Natural killer cell (primary cell): ENCODE data around the gene OR6N2. TPM values are rescaled to one million over a fixed set of nuclear protein-coding genes. Genes with fewer than 3 reads are reported as not detected.

Experiments
- ATAC-seq, 3 donors: fragments of 150-1000 bp in 2 of 3; fragments of 200-7000 bp in 1 of 3; cut with Tn5 transposase; 1 replicate in 1 of 3; 2 replicates in 2 of 3; pipeline ENCODE4 v1.10.0; 2021; ENCODE audit warnings: mild to moderate bottlenecking in 2 of 3, moderate library complexity in 2 of 3
- DNase-seq, 2 donors: peaks; one replicate each; pipeline versions ENCODE4 v3.0.0 to v3.0.0-alpha.2; 2013 to 2021; ENCODE audit warnings: mixed read lengths in 1 of 2
- H3K27ac ChIP-seq: one replicate; pipeline ENCODE4 v1.5.1; 2013; ENCODE audit warnings: mild to moderate bottlenecking, low read length
- H3K27me3 ChIP-seq: one replicate; pipeline ENCODE4 v1.6.1; 2013; ENCODE audit warnings: low read length; ENCODE audit not compliant: control insufficient read depth, insufficient read depth
- H3K36me3 ChIP-seq: one replicate; pipeline ENCODE4 v1.6.1; 2013; ENCODE audit warnings: low read length; ENCODE audit not compliant: control insufficient read depth, insufficient read depth
- H3K4me1 ChIP-seq: one replicate; pipeline ENCODE4 v1.6.1; 2013; ENCODE audit warnings: low read length; ENCODE audit not compliant: control insufficient read depth, insufficient read depth
- H3K4me3 ChIP-seq: one replicate; pipeline ENCODE4 v1.5.1; 2013; ENCODE audit warnings: low read length
- H3K9me3 ChIP-seq: one replicate; pipeline ENCODE4 v1.6.1; 2013; ENCODE audit warnings: low read length; ENCODE audit not compliant: control insufficient read depth, insufficient read depth
- H3K27ac Mint-ChIP-seq, 2 donors: one replicate each; pipeline ENCODE4 v1.8.0; 2022; ENCODE audit warnings: mild to moderate bottlenecking in 2 of 2, mixed read lengths in 2 of 2, moderate library complexity in 1 of 2
- H3K27me3 Mint-ChIP-seq, 2 donors: one replicate each; pipeline ENCODE4 v1.8.0; 2022; ENCODE audit warnings: low read depth in 2 of 2, mixed read lengths in 2 of 2
- H3K36me3 Mint-ChIP-seq: one replicate; pipeline ENCODE4 v1.8.0; 2022; ENCODE audit warnings: mixed read lengths
- H3K4me1 Mint-ChIP-seq, 2 donors: one replicate each; pipeline ENCODE4 v1.8.0; 2022; ENCODE audit warnings: mixed read lengths in 2 of 2
- H3K4me3 Mint-ChIP-seq: one replicate; pipeline ENCODE4 v1.8.0; 2022; ENCODE audit warnings: mild to moderate bottlenecking, moderate library complexity, mixed read lengths
- H3K9me3 Mint-ChIP-seq, 2 donors: one replicate each; pipeline ENCODE4 v1.8.0; 2022; ENCODE audit warnings: mixed read lengths in 2 of 2
- WGBS: methylation state at CpG from one replicate; pipeline ENCODE4 v1.1.7; 2013; ENCODE audit warnings: missing lambda C conversion rate; ENCODE audit not compliant: insufficient coverage; 5-methylcytosine and 5-hydroxymethylcytosine counted together
- intact Hi-C: fragments of 100-400 bp; cut with micrococcal nuclease; formaldehyde crosslinking; loops from one replicate; pipeline ENCODE4 v1.14.2; 2022
- total RNA-seq, 4 donors: library from RNA; stranded (reverse); fragments of 120-200 nt in 1 of 4; gene quantifications; one replicate each; pipeline versions ENCODE4 v1.2.3 to v1.2.4, GENCODE V29; 2013 to 2022
- TF ChIP-seq, protein P1 (sequence below): fragments of 200-600 bp; IDR thresholded peaks from one replicate; pipeline ENCODE4 v1.8.0; 2022; ENCODE audit warnings: antibody characterized with exemption

OR6N2 gene
- total RNA-seq, 3 donors from 2014 or later (not counting 1 experiment from before 2014, with no cell fraction given): 0.95 TPM; not detected in 2

DNA sequence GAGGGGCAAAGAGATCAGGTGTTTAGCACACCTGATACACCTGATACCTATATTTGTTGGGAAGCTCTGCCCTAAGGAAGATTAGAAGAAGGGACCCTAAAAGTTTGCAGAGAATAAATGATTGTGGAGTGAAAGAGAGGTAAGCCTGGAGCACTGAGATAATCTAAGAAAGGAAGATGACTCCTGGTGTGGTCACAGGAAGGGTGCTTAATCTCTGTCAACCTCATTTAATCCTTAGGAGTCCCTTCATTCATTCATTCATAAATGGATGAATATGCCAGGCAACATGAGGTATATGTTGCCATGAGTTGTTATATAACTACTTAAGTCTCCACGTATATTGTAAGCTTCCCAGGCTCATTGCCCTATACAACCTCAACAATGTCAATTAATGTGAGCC, 34.0 kb upstream of the OR6N2 start:
- Histone ChIP-seq H3K4me3 (no peak overlapping the region), H3K4me1 (peaks cover 12% of the 10 kb centered on the region), H3K27me3 (no peaks in the 10 kb centered on the region), H3K9me3 (no peaks in the 10 kb centered on the region), H3K36me3 (no peaks in the 10 kb centered on the region), H3K27ac (no peak overlapping the region)
- intact Hi-C loops: no loop called here
- DNase-seq (no peak), ATAC-seq (no peak)
- H3K27ac Mint-ChIP-seq: no peak overlapping the region
- H3K9me3 Mint-ChIP-seq: no peaks in the 10 kb centered on the region
- H3K4me3 Mint-ChIP-seq: no peak overlapping the region
- H3K36me3 Mint-ChIP-seq: no peaks in the 10 kb centered on the region
- TF ChIP-seq, protein P1, sequence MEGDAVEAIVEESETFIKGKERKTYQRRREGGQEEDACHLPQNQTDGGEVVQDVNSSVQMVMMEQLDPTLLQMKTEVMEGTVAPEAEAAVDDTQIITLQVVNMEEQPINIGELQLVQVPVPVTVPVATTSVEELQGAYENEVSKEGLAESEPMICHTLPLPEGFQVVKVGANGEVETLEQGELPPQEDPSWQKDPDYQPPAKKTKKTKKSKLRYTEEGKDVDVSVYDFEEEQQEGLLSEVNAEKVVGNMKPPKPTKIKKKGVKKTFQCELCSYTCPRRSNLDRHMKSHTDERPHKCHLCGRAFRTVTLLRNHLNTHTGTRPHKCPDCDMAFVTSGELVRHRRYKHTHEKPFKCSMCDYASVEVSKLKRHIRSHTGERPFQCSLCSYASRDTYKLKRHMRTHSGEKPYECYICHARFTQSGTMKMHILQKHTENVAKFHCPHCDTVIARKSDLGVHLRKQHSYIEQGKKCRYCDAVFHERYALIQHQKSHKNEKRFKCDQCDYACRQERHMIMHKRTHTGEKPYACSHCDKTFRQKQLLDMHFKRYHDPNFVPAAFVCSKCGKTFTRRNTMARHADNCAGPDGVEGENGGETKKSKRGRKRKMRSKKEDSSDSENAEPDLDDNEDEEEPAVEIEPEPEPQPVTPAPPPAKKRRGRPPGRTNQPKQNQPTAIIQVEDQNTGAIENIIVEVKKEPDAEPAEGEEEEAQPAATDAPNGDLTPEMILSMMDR: no peak
- WGBS: 80% methylated on average over 1 of the region's 1 CpG
- peaks cover 31 to 36% of the 10 kb centered on the region in 2 donors for H3K4me1 Mint-ChIP-seq
- no peaks in the 10 kb centered on the region for H3K27me3 Mint-ChIP-seq

DNA sequence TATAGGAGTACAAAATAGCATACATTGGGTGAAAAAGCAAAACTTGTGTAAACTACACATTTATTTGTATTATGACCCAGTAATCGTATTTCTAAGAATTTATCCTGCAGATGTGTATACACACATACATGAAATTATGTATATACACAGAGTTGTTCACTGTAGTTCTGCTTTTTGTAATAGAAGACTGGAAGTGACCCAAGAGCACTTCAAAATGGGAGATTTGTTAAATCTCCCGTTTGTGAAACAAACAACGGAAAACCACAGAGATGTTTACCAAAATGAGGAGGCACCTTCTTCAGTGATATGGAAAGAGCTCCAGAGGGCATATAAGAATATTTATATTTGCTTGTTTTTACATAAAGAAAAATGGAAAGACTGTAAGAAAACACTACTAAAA, 32.2 kb upstream of the OR6N2 start:
- H3K27ac ChIP-seq: no peak overlapping the region
- Mint-ChIP-seq H3K27me3 (no peaks in the 10 kb centered on the region), H3K27ac (no peak overlapping the region), H3K36me3 (no peaks in the 10 kb centered on the region), H3K9me3 (no peaks in the 10 kb centered on the region), H3K4me1 (peaks cover 13 to 19% of the 10 kb centered on the region in 2 donors), H3K4me3 (no peak overlapping the region)
- no peaks in the 10 kb centered on the region for H3K27me3 ChIP-seq
- no peaks in the 10 kb centered on the region for H3K36me3 ChIP-seq
- intact Hi-C loops: no loop called here
- DNase-seq: no peak
- no peak overlapping the region for H3K4me3 ChIP-seq
- TF ChIP-seq, protein P1: no peak
- 26% methylated on average over 2 of the region's 3 CpGs for WGBS
- peaks cover 4% of the 10 kb centered on the region for H3K4me1 ChIP-seq
- no peak for ATAC-seq
- no peaks in the 10 kb centered on the region for H3K9me3 ChIP-seq

DNA sequence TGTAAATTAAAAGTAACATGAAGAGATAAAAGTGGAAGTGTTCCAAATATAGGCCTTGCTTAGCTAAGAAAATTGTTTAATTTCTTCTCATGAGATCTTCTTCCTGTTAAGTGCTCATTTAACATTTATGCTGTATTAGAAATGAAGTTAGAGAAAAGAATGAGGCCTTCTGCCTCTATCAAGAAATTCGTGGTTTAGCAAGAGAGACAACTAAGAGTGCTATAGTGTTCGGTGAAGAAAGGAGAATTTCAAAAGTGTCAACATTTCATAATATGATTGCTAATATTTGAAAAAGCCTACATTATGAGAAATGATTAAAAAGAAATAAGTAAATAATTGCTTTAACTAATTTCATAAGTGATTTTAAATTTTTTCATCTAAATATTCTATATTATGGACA, 31.3 kb upstream of the OR6N2 start:
- H3K4me3 ChIP-seq: no peak overlapping the region
- ATAC-seq (no peak), DNase-seq (no peak)
- H3K9me3 ChIP-seq: no peaks in the 10 kb centered on the region
- TF ChIP-seq, protein P1: no peak
- intact Hi-C loops: no loop called here
- H3K27ac Mint-ChIP-seq: no peak overlapping the region
- H3K36me3 Mint-ChIP-seq: no peaks in the 10 kb centered on the region
- 67% methylated on average over 1 of the region's 2 CpGs for WGBS
- peaks cover 4% of the 10 kb centered on the region for H3K4me1 ChIP-seq
- H3K36me3 ChIP-seq: no peaks in the 10 kb centered on the region
- peaks cover 10 to 17% of the 10 kb centered on the region in 2 donors for H3K4me1 Mint-ChIP-seq
- H3K27me3 Mint-ChIP-seq: no peaks in the 10 kb centered on the region
- H3K27me3 ChIP-seq: no peaks in the 10 kb centered on the region
- H3K4me3 Mint-ChIP-seq: no peak overlapping the region
- no peak overlapping the region for H3K27ac ChIP-seq
- no peaks in the 10 kb centered on the region for H3K9me3 Mint-ChIP-seq

DNA sequence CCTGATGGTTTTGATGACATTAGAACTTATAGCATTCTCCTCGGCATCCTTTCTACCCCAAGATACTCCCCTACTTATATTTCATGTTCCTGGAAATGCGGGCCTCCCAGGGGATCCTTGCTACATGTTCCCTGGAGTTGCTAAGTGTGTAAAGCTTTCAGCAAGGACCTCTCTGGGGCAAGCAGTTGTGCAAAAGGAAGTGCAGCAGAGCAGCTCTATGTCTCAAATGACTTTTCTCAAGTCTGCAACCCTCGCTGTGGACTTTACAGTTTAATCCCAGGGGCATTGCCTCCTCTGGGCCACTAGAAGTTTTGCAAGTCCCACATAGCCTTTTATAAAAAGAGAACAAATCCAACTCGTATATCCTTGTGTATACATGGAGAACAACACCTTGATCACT, 29.3 kb upstream of the OR6N2 start:
- H3K4me3 Mint-ChIP-seq: no peak overlapping the region

More for the DNA sequence above, 29.3 kb upstream of the OR6N2 start:
- 92% methylated on average over 4 of the region's 4 CpGs for WGBS
- H3K36me3 Mint-ChIP-seq: no peaks in the 10 kb centered on the region
- H3K27ac Mint-ChIP-seq: no peak overlapping the region
- H3K4me1 Mint-ChIP-seq: peaks cover 10 to 17% of the 10 kb centered on the region in 2 donors
- Histone ChIP-seq H3K27me3 (no peaks in the 10 kb centered on the region), H3K36me3 (no peaks in the 10 kb centered on the region), H3K9me3 (no peaks in the 10 kb centered on the region), H3K4me3 (no peak overlapping the region), H3K4me1 (peaks cover 4% of the 10 kb centered on the region), H3K27ac (no peak overlapping the region)
- no peaks in the 10 kb centered on the region for H3K9me3 Mint-ChIP-seq
- intact Hi-C loops: no loop called here
- H3K27me3 Mint-ChIP-seq: no peaks in the 10 kb centered on the region
- TF ChIP-seq, protein P1: no peak
- no peak for ATAC-seq
- no peak for DNase-seq
